GM12878 (cell line): Measurements from ENCODE around the gene GLS. TPM values are rescaled to one million over a fixed set of nuclear protein-coding genes. Genes with fewer than 3 reads are reported as not detected.

Experiments
- ASH2L ChIP-seq: fragments of 300-600, 200-600 bp; sonication (generic); IDR thresholded peaks from 2 replicates; pipeline ENCODE4 v1.6.1; 2017; ENCODE audit warnings: low read depth, mild to moderate bottlenecking, borderline replicate concordance
- ATF2 ChIP-seq: IDR thresholded peaks from 2 replicates; pipeline ENCODE4 v1.6.1; 2012; ENCODE audit warnings: low read length, inconsistent platforms
- BMI1 ChIP-seq: fragments of 450-650 bp; IDR thresholded peaks from 2 replicates; pipeline ENCODE4 v1.6.1; 2016; ENCODE audit warnings: mild to moderate bottlenecking, moderate library complexity, borderline replicate concordance
- CBFB ChIP-seq: IDR thresholded peaks from 2 replicates; pipeline ENCODE4 v1.6.1; 2016; ENCODE audit warnings: antibody characterized with exemption, low read depth
- E2F8 ChIP-seq: fragments of 450-650 bp; IDR thresholded peaks from 2 replicates; pipeline ENCODE4 v1.6.1; 2018; ENCODE audit warnings: mild to moderate bottlenecking, low read depth, moderate library complexity; ENCODE audit not compliant: partially characterized antibody
- EGR1 ChIP-seq, 2 experiments: IDR thresholded peaks; 1 replicate in 1 of 2; 2 replicates in 1 of 2; pipeline ENCODE4 v1.6.1; 2011 to 2012; ENCODE audit warnings: low read depth in 2 of 2, low read length in 2 of 2, borderline replicate concordance in 1 of 2, mild to moderate bottlenecking in 1 of 2, moderate library complexity in 1 of 2
- FOXM1 ChIP-seq: IDR thresholded peaks from 2 replicates; pipeline ENCODE4 v1.6.1; 2012; ENCODE audit warnings: low read depth, mild to moderate bottlenecking, inconsistent platforms, low read length, moderate library complexity
- HDAC2 ChIP-seq: fragments of 200-600 bp; sonication (generic); IDR thresholded peaks from 2 replicates; pipeline ENCODE4 v1.6.1; 2017
- MEF2A ChIP-seq: IDR thresholded peaks from 2 replicates; pipeline ENCODE4 v1.6.1; 2011; ENCODE audit warnings: low read depth, mild to moderate bottlenecking, low read length, moderate library complexity; ENCODE audit not compliant: insufficient read depth
- MTA2 ChIP-seq: fragments of 450-650 bp; IDR thresholded peaks from 2 replicates; pipeline ENCODE4 v1.6.1; 2016; ENCODE audit warnings: low read depth, mild to moderate bottlenecking, moderate library complexity
- NBN ChIP-seq: fragments of 450-650 bp; IDR thresholded peaks from 2 replicates; pipeline ENCODE4 v1.6.1; 2016
- NRF1 ChIP-seq: conservative IDR thresholded peaks from 2 replicates; pipeline ENCODE4 v1.6.1; 2011; ENCODE audit warnings: mild to moderate bottlenecking, low read depth, low read length, improper control_type of control experiment
- SIX5 ChIP-seq: IDR thresholded peaks from 2 replicates; pipeline ENCODE4 v1.6.1; 2011; ENCODE audit warnings: mild to moderate bottlenecking, low read depth, low read length, moderate library complexity; ENCODE audit not compliant: severe bottlenecking
- TARDBP ChIP-seq: IDR thresholded peaks from 2 replicates; pipeline ENCODE4 v1.6.1; 2016; ENCODE audit warnings: borderline replicate concordance
- TCF7 ChIP-seq: IDR thresholded peaks from 2 replicates; pipeline ENCODE4 v1.6.1; 2014; ENCODE audit warnings: antibody characterized with exemption, borderline replicate concordance
- ZNF592 ChIP-seq: fragments of 450-650 bp; IDR thresholded peaks from 2 replicates; pipeline ENCODE4 v1.6.1; 2017; ENCODE audit warnings: mild to moderate bottlenecking, moderate library complexity
- ZNF622 ChIP-seq: fragments of 450-650 bp; IDR thresholded peaks from 2 replicates; pipeline ENCODE4 v1.6.1; 2017; ENCODE audit warnings: mild to moderate bottlenecking, inconsistent platforms
- polyA plus RNA-seq, 11 experiments: library from polyadenylated mRNA; depleted of rRNA in 4 of 11; unstranded in 6 of 11; stranded (reverse) in 5 of 11; fragments of >200 nt; fragmentation: Nextera tagmentation in 4 of 11; fragmentation: Illumina TruSeq in 1 of 11; extraction: Ambion mirVana in 4 of 11; extraction: Trizol in 1 of 11; gene quantifications; 1 replicate in 1 of 11; 2 replicates in 10 of 11; pipeline versions ENCODE4 v1.2.1 to v1.2.3, GENCODE V29; 2011 to 2016; ENCODE audit warnings: inconsistent platforms in 2 of 11, missing spikeins in 2 of 11, low read depth in 1 of 11
- total RNA-seq, 4 experiments: library from RNA; depleted of rRNA in 3 of 4; stranded (reverse); fragments of >200 nt in 3 of 4; fragmentation: Illumina TruSeq in 1 of 4; extraction: Trizol in 1 of 4; gene quantifications; 2 replicates each; pipeline versions ENCODE4 v1.2.1 to v1.2.3, GENCODE V29; 2013 to 2021
- TF ChIP-seq, protein P1 (sequence below): fragments of 450-650 bp; formaldehyde crosslinking; IDR thresholded peaks from 2 replicates; pipeline ENCODE4 v1.4.0; 2022; ENCODE audit warnings: mild to moderate bottlenecking, moderate library complexity

Gene GLS
- total and polyA plus RNA-seq, 10 of the 15 experiments (the other 5 are each of a cell fraction or from before 2014, with no cell fraction given), result 15.7 to 145 (median 70.8) TPM

DNA sequence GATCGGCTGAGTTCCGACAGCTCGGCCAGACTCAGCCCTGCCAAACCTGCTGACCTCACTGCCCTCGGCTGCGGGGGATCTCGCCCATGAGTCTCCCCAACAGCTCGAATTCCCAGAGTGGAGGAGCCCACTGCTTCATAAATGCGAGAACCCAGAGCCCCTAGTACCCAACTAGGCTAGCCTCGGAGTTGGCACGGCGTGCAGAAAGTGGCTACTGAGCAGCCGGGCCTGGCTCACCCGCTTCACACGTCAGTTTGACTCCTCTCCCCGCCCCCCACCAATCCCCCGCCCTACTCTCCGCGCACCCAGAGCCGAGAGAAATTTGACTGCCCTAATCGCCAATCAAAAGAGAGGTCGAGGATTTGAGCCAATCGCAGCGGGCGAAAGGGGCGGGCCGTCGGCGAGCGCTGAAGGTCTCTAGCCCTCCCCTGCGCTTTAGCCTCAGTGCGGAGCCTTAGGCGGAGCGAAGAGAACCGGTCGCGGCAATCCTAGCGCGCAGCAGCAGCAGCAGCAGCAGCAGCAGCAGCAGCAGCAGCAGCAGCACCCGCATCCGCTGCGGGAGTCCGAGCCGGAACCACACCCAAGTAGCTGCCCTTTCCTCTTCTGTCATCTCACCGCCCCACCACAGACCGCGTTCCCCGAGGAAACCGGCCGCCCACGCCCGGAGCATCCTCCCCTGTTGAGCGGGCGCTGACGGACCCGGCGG is at the start of gene GLS (continued):
- TF ChIP-seq, protein P1, sequence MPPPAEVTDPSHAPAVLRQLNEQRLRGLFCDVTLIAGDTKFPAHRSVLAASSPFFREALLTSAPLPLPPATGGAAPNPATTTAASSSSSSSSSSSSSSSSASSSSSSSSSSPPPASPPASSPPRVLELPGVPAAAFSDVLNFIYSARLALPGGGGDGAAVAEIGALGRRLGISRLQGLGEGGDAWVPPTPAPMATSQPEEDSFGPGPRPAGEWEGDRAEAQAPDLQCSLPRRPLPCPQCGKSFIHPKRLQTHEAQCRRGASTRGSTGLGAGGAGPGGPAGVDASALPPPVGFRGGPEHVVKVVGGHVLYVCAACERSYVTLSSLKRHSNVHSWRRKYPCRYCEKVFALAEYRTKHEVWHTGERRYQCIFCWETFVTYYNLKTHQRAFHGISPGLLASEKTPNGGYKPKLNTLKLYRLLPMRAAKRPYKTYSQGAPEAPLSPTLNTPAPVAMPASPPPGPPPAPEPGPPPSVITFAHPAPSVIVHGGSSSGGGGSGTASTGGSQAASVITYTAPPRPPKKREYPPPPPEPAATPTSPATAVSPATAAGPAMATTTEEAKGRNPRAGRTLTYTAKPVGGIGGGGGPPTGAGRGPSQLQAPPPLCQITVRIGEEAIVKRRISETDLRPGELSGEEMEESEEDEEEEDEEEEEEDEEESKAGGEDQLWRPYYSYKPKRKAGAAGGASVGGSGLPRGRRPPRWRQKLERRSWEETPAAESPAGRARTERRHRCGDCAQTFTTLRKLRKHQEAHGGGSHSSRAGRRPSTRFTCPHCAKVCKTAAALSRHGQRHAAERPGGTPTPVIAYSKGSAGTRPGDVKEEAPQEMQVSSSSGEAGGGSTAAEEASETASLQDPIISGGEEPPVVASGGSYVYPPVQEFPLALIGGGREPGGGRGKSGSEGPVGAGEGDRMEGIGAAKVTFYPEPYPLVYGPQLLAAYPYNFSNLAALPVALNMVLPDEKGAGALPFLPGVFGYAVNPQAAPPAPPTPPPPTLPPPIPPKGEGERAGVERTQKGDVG, result no peak
- TF ChIP-seq E2F8 (no peak), NBN (0 out of 2 replicates have a peak, but pooled peaks have one; percentile 69), ATF2 (no peak; the same call in 1 of the 2 replicates), FOXM1 (no peak), MEF2A (no peak), BMI1 (no peak), ZNF592 (no peak), ZNF622 (no peak), MTA2 (peak; percentile 22; the same call in 1 of the 2 replicates), NRF1 (no peak), SIX5 (no peak), TCF7 (no peak), EGR1 (IDR thresholded peaks at IDR 0.05; ENCODE audit: borderline replicate concordance in 1 of 2, low read depth in 2 of 2, low read length in 2 of 2) (peak in 1 of 2 experiments; percentile 79; a peak in 2 of 3 replicates), CBFB (peak; percentile 90), ASH2L (peak; percentile 19; the same call in 1 of the 2 replicates), TARDBP (0 out of 2 replicates have a peak, but pooled peaks have one; percentile 42), HDAC2 (no peak)
